Liver (tissue), 9 donors: ENCODE measurements around the gene RNF212. TPM values are rescaled to one million over a fixed set of nuclear protein-coding genes. Genes with fewer than 3 reads are reported as not detected.

Source experiments
- DNase-seq: peaks from one replicate; pipeline ENCODE4 v3.0.0-alpha.2; 2017; ENCODE audit warnings: low spot score
- H3K27ac ChIP-seq, 2 donors: one replicate each; pipeline ENCODE4 v1.7.0; 2013; ENCODE audit warnings: inconsistent platforms in 2 of 2, low read length in 2 of 2, control low read depth in 1 of 2, low read depth in 1 of 2, mild to moderate bottlenecking in 1 of 2
- H3K27me3 ChIP-seq, 4 donors: one replicate each; pipeline versions ENCODE4 v1.6.1 to v1.7.0; 2013; ENCODE audit warnings: low read length in 3 of 4, inconsistent platforms in 1 of 4, mild to moderate bottlenecking in 1 of 4, moderate library complexity in 1 of 4; ENCODE audit not compliant: control insufficient read depth in 4 of 4, insufficient read depth in 4 of 4
- H3K36me3 ChIP-seq, 4 donors: one replicate each; pipeline versions ENCODE4 v1.6.1 to v1.7.0; 2013; ENCODE audit warnings: low read length in 3 of 4, mild to moderate bottlenecking in 3 of 4, low read depth in 1 of 4, moderate library complexity in 1 of 4; ENCODE audit not compliant: control insufficient read depth in 4 of 4, insufficient read depth in 3 of 4
- H3K4me1 ChIP-seq, 4 donors: one replicate each; pipeline versions ENCODE4 v1.6.1 to v1.7.0; 2013; ENCODE audit warnings: low read length in 3 of 4, mild to moderate bottlenecking in 3 of 4, moderate library complexity in 1 of 4; ENCODE audit not compliant: control insufficient read depth in 4 of 4, insufficient read depth in 4 of 4
- H3K4me3 ChIP-seq, 3 donors: one replicate each; pipeline versions ENCODE4 v1.6.1 to v1.7.0; 2013; ENCODE audit warnings: low read length in 3 of 3, control low read depth in 1 of 3, low read depth in 1 of 3, mild to moderate bottlenecking in 1 of 3
- H3K9ac ChIP-seq, 2 donors: one replicate each; pipeline ENCODE4 v1.7.0; 2013; ENCODE audit warnings: low read length in 2 of 2, mild to moderate bottlenecking in 2 of 2, moderate library complexity in 2 of 2, control low read depth in 1 of 2, low read depth in 1 of 2
- H3K9me3 ChIP-seq, 4 donors: one replicate each; pipeline versions ENCODE4 v1.6.1 to v1.7.0; 2013; ENCODE audit warnings: low read length in 3 of 4; ENCODE audit not compliant: control insufficient read depth in 4 of 4
- EGR1 ChIP-seq, 2 donors: IDR thresholded peaks; 2 replicates each; pipeline ENCODE4 v1.6.1; 2016 to 2018; ENCODE audit warnings: antibody characterized with exemption in 2 of 2, low read depth in 2 of 2
- FOXA1 ChIP-seq: IDR thresholded peaks from 2 replicates; pipeline ENCODE4 v1.6.1; 2016; ENCODE audit warnings: antibody characterized with exemption
- GABPA ChIP-seq, 2 donors: IDR thresholded peaks in 1 of 2; conservative IDR thresholded peaks in 1 of 2; 2 replicates each; pipeline ENCODE4 v1.6.1; 2016; ENCODE audit warnings: antibody characterized with exemption in 2 of 2, mild to moderate bottlenecking in 1 of 2, moderate library complexity in 1 of 2
- HNF4G ChIP-seq: IDR thresholded peaks from 2 replicates; pipeline ENCODE4 v1.6.1; 2016; ENCODE audit warnings: antibody characterized with exemption
- RXRA ChIP-seq, 2 donors: IDR thresholded peaks; 2 replicates each; pipeline ENCODE4 v1.6.1; 2017 to 2018; ENCODE audit warnings: antibody characterized with exemption in 2 of 2, mild to moderate bottlenecking in 1 of 2
- TAF1 ChIP-seq: conservative IDR thresholded peaks from 2 replicates; pipeline ENCODE4 v1.6.1; 2016; ENCODE audit warnings: antibody characterized with exemption, mild to moderate bottlenecking
- YY1 ChIP-seq: IDR thresholded peaks from 2 replicates; pipeline ENCODE4 v1.6.1; 2016; ENCODE audit warnings: antibody characterized with exemption, mild to moderate bottlenecking
- WGBS: extraction: QIAGEN DNeasy Blood & Tissue Kit; methylation state at CpG from one replicate; pipeline ENCODE4 v1.1.7; 2013; 5-methylcytosine and 5-hydroxymethylcytosine counted together
- polyA plus RNA-seq, 2 donors: library from polyadenylated mRNA; stranded (reverse) in 1 of 2; unstranded in 1 of 2; fragments of 200-250 nt in 1 of 2; fragments of >200 nt in 1 of 2; fragmentation: Nextera tagmentation in 1 of 2; extraction: Ambion mirVana in 1 of 2; gene quantifications; one replicate each; pipeline versions ENCODE4 v1.2.1 to v1.2.3, GENCODE V29; 2013 to 2015
- total RNA-seq, 2 donors: library from RNA; depleted of rRNA; stranded (reverse); fragments of >200 nt; gene quantifications; one replicate each; pipeline ENCODE4 v1.2.3, GENCODE V29; 2014
- TF ChIP-seq, protein P1 (sequence below): IDR thresholded peaks from 2 replicates; pipeline ENCODE4 v1.6.1; 2016; ENCODE audit warnings: antibody characterized with exemption, mild to moderate bottlenecking
- TF ChIP-seq, protein P2 (sequence below): IDR thresholded peaks from 2 replicates; pipeline ENCODE4 v1.6.1; 2016; ENCODE audit warnings: antibody characterized with exemption
- TF ChIP-seq, protein P3 (sequence below): fragments of 150-350 bp; IDR thresholded peaks from 2 replicates; pipeline ENCODE4 v1.5.1; 2017; ENCODE audit warnings: improper control_type of control experiment, low read depth, low read length; ENCODE audit not compliant: missing input control
- donor health status: healthy.
- donor health status: healthy.
- donor health status: healthy.
- donor health status: healthy.
- donor health status: healthy.

RNF212 gene
- total and polyA plus RNA-seq, 4 donors: 0.32 to 0.47 (median 0.38) TPM; not detected in 1

DNA sequence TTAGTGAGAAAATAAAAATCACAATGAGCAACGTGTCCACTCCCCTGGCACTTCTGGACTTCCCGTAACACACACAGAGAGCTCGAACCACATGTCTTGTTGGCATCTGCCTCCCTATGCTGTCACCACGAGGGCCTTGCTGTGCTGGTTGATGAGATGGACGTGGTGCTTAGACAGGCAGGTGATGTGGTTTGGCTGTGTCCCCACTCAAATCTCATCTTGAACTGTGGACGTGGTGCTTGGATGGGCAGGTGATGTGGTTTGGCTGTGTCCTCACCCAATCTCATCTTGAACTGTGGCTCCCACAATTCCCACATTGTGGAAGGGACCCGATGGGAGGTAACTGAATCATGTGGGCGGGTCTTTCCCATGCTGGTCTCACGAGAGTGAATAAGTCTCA lies 61.9 kb downstream of the RNF212 start:
- Histone ChIP-seq H3K4me3 (no peak overlapping the region), H3K36me3 (no peaks in the 10 kb centered on the region), H3K4me1 (peaks cover 7 to 17% (median 11%) of the 10 kb centered on the region in 4 donors), H3K9me3 (no peaks in the 10 kb centered on the region), H3K9ac (no peak overlapping the region), H3K27ac (no peak overlapping the region), H3K27me3 (peaks cover 0 to 8% (median 4%) of the 10 kb centered on the region in 4 donors)
- 79% methylated on average over 9 of the region's 9 CpGs for WGBS
- DNase-seq: no peak
- TF ChIP-seq, protein P1, sequence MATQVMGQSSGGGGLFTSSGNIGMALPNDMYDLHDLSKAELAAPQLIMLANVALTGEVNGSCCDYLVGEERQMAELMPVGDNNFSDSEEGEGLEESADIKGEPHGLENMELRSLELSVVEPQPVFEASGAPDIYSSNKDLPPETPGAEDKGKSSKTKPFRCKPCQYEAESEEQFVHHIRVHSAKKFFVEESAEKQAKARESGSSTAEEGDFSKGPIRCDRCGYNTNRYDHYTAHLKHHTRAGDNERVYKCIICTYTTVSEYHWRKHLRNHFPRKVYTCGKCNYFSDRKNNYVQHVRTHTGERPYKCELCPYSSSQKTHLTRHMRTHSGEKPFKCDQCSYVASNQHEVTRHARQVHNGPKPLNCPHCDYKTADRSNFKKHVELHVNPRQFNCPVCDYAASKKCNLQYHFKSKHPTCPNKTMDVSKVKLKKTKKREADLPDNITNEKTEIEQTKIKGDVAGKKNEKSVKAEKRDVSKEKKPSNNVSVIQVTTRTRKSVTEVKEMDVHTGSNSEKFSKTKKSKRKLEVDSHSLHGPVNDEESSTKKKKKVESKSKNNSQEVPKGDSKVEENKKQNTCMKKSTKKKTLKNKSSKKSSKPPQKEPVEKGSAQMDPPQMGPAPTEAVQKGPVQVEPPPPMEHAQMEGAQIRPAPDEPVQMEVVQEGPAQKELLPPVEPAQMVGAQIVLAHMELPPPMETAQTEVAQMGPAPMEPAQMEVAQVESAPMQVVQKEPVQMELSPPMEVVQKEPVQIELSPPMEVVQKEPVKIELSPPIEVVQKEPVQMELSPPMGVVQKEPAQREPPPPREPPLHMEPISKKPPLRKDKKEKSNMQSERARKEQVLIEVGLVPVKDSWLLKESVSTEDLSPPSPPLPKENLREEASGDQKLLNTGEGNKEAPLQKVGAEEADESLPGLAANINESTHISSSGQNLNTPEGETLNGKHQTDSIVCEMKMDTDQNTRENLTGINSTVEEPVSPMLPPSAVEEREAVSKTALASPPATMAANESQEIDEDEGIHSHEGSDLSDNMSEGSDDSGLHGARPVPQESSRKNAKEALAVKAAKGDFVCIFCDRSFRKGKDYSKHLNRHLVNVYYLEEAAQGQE: no peak
- TF ChIP-seq HNF4G: no peak
- TF ChIP-seq RXRA (IDR thresholded peaks at IDR 0.05): no peak
- no peak for TF ChIP-seq GABPA (IDR thresholded peaks at IDR 0.05 in 1 of 2, conservative IDR thresholded peaks at IDR 0.05 in 1 of 2)
- TF ChIP-seq YY1: no peak
- TF ChIP-seq EGR1 (IDR thresholded peaks at IDR 0.05; ENCODE audit: low read depth in 2 of 2): no peak
- TF ChIP-seq, protein P2, sequence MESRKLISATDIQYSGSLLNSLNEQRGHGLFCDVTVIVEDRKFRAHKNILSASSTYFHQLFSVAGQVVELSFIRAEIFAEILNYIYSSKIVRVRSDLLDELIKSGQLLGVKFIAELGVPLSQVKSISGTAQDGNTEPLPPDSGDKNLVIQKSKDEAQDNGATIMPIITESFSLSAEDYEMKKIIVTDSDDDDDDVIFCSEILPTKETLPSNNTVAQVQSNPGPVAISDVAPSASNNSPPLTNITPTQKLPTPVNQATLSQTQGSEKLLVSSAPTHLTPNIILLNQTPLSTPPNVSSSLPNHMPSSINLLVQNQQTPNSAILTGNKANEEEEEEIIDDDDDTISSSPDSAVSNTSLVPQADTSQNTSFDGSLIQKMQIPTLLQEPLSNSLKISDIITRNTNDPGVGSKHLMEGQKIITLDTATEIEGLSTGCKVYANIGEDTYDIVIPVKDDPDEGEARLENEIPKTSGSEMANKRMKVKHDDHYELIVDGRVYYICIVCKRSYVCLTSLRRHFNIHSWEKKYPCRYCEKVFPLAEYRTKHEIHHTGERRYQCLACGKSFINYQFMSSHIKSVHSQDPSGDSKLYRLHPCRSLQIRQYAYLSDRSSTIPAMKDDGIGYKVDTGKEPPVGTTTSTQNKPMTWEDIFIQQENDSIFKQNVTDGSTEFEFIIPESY: no peak
- TF ChIP-seq, protein P3, sequence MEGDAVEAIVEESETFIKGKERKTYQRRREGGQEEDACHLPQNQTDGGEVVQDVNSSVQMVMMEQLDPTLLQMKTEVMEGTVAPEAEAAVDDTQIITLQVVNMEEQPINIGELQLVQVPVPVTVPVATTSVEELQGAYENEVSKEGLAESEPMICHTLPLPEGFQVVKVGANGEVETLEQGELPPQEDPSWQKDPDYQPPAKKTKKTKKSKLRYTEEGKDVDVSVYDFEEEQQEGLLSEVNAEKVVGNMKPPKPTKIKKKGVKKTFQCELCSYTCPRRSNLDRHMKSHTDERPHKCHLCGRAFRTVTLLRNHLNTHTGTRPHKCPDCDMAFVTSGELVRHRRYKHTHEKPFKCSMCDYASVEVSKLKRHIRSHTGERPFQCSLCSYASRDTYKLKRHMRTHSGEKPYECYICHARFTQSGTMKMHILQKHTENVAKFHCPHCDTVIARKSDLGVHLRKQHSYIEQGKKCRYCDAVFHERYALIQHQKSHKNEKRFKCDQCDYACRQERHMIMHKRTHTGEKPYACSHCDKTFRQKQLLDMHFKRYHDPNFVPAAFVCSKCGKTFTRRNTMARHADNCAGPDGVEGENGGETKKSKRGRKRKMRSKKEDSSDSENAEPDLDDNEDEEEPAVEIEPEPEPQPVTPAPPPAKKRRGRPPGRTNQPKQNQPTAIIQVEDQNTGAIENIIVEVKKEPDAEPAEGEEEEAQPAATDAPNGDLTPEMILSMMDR: no peak
- TF ChIP-seq TAF1: no peak
- no peak for TF ChIP-seq FOXA1

DNA sequence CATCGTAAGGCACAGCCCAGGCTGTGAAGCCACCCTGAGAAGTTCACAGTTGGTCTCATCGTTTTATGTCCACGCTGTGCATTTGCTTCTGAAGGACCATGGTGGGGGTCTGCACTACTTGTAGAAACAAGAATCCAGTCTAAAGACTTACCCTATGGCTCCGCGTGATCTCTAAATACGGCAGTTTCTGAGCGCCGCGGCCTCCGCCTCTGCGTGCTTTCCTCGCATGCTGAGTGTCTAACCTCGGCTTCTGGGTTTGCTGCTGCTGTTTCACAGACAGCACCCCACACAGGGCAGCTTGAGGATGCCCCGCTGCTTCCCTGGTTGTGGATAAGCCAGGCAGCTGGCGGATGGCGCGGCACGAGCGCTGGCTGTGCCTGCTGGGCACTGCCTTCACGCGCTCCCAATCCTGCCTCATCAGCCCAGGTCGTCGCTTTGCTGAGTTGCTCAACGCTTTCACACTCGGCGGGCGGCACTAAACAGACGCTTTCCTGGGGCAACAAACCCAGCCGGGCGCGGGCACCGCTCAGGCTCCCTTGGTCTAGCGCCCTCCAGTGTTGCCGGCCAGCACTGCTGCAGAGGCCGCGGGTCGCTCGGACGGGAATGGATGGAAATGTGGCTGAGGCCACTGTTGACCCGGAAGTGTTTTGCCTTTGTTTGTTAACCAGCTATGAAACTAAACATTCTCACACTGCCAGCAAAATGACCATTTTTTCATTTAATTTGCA lies 62.7 kb downstream of the RNF212 start:
- Histone ChIP-seq H3K4me1 (peaks cover 7 to 17% (median 11%) of the 10 kb centered on the region in 4 donors), H3K36me3 (no peaks in the 10 kb centered on the region), H3K27ac (no peak overlapping the region), H3K4me3 (no peak overlapping the region), H3K9ac (no peak overlapping the region), H3K9me3 (no peaks in the 10 kb centered on the region), H3K27me3 (peaks cover 0 to 7% (median 2%) of the 10 kb centered on the region in 4 donors)
- WGBS: 69% methylated on average over 40 of the region's 40 CpGs
- TF ChIP-seq, protein P3: peak; percentile 12
- TF ChIP-seq, protein P1: no peak
- no peak for DNase-seq
